ENCODE measurements around the gene UBE2G1.

Gene UBE2G1

DNA sequence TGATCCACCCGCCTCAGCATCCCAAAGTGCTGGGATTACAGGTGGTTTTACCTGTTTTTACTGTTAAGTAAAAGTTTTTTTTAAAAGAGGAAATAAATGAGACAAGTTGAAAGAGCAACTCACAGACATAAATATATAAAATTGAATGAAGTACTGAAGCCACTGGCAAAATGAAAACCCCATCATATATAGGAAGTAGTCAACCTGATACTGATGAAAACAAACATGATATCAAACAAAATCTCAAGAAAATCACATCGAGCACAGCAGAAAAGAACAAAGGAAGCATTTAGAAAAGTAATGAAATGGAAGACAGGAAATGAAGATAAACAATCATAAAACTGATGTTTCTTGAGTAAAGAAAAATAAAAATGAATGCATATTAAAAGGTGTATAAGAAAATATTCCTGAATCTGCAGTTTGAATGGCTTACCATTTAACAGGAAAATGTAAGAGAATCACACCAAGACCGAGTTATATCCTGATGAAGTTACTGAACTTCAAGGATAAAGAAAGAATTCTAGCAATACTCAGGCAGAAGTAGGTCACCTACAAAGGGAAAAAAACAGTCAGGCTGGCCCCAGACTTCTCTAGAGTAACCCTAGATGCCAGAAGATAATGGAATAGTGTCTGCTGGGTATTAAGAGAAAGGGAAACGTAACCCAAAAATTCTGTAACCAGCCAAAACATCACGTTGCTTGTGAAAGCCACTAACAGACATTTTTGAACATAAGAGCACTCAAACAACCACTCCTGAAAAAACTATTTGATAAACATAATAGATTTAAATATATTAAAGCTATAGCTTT is 31.5 kb downstream of the UBE2G1 start:
- DNase-seq (ENCODE audit: low read depth in 3 of 3): no peak

- DNase-seq (ENCODE audit: low read depth in 3 of 3): no peak
These were observed 32.1 kb downstream of the UBE2G1 start for GRCh38 chr17:4334332-4334731.

DNA sequence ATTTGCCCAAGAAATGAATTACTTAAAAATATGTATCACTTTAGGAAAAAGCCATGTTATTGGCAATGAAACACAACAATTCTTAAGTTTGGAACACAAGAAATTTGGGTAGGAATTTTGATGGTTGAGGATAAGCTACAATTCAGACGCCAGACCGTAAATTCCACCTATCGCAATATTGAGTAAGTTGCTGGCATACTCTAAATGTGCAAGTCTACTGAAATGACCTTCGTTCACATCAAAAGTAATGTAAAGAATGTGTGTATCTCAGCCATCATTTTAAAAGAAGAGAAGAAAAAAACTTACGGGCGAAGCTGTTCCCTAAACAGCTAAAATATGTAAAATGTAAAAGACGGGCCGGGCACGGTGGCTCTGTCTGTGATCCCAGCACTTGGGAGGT is 33.4 kb downstream of the UBE2G1 start:
- DNase-seq (ENCODE audit: low read depth in 3 of 3): no peak

GRCh38 chr17:4332296-4332970 is 34.0 kb downstream of the UBE2G1 start:
- DNase-seq (ENCODE audit: low read depth in 3 of 3): no peak

DNA sequence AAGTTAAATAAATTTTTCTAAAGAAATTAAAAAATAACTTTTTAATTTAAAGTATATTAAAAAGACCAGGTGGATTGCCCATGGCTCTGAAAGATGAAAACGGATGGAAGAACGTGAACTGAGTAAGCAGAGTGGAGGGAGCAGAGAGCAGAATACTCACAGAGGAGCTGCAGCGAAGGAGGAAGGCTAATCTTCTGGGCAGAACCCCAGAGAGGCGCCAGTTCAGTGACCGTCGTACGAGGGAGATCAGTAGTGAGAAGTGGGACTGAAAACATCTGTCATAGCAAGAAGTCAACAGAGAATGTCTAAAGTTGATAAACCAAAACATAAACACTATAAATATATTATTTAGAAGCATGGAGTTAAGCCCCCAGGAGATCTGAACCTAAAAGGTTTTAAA is 34.9 kb downstream of the UBE2G1 start:
- DNase-seq (ENCODE audit: low read depth in 3 of 3): no peak

DNA sequence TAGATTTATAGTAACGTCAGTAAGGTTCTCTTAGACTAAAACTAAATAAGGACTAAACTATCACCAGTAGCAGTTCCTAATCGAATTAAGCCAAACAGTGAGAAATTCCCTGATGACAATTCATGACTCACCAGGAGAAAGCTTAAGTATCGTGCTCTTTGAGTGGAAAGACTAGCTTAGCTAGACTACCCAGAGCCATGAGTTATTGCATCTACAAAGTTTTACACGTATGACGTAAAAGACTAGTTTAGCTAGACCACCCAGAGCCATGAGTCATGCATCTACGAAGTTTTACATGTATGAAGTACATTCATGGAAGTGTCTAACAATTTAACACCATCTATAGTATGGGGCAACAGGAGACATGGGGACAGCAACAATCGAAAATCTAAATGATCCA is 36.6 kb downstream of the UBE2G1 start:
- no peak for DNase-seq (ENCODE audit: low read depth in 3 of 3)

- DNase-seq (ENCODE audit: low read depth in 3 of 3): no peak
These were observed 38.9 kb downstream of the UBE2G1 start for GRCh38 chr17:4327606-4328005.

GRCh38 chr17:4326608-4327007 is 39.9 kb downstream of the UBE2G1 start:
- DNase-seq (ENCODE audit: low read depth in 3 of 3): no peak

- DNase-seq (ENCODE audit: low read depth in 3 of 3): no peak
These were observed 40.4 kb downstream of the UBE2G1 start for GRCh38 chr17:4326112-4326511.

DNA sequence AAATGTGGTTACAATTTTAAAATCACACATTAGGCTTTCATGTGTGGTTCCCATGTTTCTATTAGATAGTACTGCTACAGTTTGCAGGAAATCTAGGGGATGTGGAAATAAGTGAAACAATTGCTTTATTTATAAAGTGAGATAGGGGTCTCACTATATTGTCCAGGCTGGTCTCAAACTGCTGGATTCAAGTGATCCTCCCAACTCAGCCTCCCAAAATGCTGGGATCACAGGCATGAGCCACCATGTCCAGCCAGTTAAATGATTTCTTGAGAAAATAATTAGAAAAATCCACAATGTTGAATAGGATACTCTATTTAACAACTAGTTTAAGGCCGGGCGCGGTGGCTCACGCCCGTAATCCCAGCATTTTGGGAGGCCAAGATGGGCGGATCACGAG is 42.0 kb downstream of the UBE2G1 start:
- no peak for DNase-seq (ENCODE audit: low read depth in 3 of 3)

GRCh38 chr17:4319221-4319620 is 47.3 kb downstream of the UBE2G1 start:
- no peak for DNase-seq (ENCODE audit: low read depth in 3 of 3)

DNA sequence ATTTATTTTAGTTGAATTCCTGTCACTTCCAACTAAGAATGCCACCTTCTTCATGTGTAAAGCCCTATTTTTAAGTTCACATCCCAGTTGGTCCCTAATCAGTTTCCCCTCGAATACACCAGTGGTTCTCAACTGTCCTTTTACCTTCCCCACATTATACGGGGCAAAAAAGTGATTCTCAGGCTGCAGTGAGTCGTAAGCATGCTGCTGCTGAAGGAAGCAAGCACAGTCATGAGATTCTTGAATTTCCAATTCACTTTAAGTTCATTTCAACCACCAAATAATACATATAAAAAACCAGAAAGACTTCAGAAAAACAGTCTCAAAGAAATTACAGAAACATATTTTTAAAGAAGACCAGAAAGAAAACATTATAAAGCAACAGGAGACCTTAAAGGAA is 47.9 kb downstream of the UBE2G1 start:
- DNase-seq (ENCODE audit: low read depth in 3 of 3): no peak

DNA sequence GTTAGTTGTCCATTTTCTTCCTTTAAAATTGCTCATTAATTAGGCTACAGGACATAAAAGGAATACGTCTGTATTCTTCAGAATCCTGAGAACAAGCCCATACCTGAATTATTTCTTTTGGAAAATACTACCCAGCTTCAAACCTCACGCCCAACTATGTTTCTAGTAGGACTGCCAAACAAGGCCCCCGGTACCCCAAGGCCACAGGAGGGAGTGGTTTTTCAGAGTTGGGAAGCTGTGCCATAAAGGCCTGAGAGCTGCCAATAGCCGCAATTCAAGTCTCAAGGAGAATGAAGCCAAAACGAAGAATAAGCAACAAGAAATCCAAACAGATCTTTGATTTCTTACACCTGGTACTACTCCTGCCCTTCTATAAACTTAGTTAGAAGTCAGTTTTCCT is 48.3 kb downstream of the UBE2G1 start:
- no peak for DNase-seq (ENCODE audit: low read depth in 3 of 3)

DNA sequence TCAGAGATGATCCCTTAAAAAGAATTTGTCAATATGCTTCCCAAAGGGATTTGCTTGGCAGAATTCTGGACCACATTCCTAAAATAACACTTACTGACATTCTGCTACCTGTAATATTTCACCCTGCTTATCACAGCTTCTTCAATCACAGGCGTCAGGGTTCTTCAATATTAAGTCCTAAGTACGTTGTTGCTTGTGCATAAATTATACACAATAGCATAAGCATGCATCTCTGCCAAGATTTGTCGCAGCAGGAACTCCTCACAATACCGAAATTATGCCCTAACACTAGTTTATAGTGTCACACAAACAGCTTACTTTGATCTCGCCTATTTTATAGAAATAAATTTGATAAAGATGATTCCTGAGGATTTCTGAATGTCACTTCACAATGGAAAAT is 48.9 kb downstream of the UBE2G1 start:
- no peak for DNase-seq (ENCODE audit: low read depth in 3 of 3)

GRCh38 chr17:4316648-4317047 is 49.8 kb downstream of the UBE2G1 start:
- no peak for DNase-seq (ENCODE audit: low read depth in 3 of 3)

- no peak for DNase-seq (ENCODE audit: low read depth in 3 of 3)
These were observed 51.9 kb downstream of the UBE2G1 start for GRCh38 chr17:4314618-4315017.

- DNase-seq (ENCODE audit: low read depth in 3 of 3): no peak
These were observed 52.3 kb downstream of the UBE2G1 start for GRCh38 chr17:4314179-4314578.

DNA sequence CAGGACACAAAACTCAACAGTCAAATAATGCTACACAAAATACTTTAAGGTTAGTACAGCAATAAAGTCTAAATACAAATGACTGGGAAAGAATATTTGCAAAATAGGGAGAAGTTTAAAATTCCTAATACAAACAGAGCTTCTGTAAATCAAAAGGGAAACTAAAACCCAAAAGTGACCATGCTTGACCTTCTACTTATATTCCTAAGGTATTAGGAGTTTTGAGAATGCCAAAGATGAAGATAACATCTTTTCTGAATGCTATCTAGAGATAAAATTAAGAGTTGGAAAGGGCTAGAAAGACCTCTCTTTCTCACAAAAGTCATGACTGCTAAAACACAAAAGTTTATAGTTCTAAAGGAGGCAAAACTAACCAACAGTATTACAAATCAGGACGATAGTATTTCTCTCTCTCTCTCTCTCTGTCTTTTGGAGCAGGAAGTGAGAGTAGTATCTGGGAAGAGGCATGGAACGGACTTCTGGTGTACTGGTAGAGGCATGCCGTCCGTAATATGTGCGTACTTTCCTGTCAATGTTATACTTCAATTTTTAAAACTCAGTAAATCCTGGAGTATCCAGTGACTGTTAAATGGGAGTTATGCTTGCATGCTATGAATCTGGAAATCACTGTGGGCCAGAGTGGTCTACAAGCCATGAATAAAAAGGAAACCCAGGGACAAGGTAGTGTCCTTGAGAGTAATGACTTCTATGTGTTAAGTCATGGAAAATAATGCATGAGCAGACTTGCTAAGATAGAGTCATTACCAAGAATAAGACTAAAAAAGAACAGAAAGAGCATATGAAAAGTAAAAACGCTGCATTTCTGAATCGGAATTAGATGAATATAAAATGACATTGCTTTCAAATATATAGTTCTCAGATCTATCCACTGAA is 53.0 kb downstream of the UBE2G1 start:
- no peak for DNase-seq (ENCODE audit: low read depth in 3 of 3)

DNA sequence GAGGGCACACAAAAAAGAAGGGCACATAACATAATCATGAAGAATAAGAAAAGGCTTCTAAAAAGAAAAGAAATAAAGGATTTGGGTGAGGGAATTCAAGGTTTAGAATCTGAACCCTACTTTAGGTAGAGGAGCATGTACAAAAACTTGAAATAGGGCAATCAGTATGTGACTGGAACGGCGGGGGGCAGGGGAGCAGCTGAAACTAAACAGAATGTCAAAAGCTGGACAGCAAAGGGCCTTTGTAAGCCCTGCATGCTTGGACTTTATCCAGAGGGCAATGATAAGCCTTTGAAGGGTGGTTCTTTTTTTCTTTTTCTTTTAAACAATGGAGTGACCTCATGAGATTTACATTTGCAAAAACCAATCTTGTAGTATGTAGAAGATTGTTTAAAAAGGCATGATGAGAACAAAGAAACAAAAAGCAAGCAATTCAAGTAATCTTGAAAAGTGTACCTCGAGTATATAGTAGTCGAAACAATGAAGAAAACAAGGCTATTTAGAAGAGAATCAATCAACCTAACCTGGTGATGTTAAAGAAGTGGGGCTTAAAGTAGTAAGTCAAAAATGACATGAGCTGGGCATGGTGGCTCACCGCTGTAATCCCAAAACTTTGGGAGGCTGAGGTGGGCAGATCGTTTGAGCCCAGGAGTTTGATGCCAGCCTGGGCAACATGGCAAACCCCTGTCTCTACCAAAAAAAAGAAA is 56.0 kb downstream of the UBE2G1 start:
- no peak for DNase-seq (ENCODE audit: low read depth in 3 of 3)

DNA sequence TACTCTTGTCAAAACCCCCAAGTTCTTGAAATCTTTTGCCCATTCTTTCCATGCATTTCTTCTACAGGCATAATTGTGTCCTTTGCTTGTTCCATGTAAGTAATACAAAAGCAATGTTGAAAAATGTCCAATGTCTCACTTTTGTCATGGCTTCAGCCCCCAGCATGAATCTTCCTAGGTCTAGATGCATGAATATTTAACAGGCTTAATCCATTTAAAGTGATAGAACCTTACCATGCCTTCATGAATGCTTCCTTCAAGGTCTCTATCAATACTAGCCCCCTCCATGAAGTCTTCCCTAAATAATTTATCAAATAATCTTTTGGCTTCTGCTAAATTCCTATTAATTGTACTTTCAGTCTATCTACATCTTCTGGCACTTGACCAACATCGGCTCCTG is 56.6 kb downstream of the UBE2G1 start:
- no peak for DNase-seq (ENCODE audit: low read depth in 3 of 3)

DNA sequence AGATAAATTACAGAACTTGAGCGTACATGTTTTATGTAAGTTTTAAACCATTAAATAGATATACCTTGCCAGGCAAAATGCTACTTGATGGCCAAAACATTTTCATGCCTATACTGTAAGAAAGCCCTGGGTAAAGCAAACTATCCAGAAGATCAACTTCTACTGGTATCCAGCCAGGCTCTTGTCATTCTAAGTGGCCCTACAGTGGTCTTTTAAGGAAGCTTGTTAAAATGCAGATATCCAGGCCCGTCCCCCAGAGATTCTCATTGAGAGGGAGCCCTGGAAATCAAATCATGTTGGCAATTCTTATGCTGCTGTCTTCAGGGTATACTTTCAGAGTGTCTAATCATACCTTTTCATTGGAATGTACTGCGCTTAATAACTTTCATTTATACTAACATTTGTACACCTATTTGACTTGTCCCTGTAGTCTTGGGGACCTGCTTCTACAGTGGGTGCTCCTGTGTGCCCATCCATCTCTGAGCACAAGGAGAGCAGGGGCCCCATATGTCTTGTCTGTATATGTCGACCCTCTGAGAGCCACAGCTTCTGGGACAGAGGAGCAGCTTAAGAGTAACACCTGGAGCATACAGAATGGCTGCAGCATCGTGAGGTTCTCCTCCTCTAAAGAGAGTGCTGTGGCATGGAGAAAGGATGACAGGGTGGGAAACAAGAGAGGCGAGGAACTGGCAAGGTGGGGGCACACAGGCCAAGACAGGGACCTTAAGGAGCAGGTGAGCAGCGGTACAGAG is 59.1 kb downstream of the UBE2G1 start:
- no peak for DNase-seq (ENCODE audit: low read depth in 3 of 3)

Data from stimulated activated CD4-positive, alpha-beta T cell treated with anti-CD3 and anti-CD28 coated beads, TNF-alpha, amount 100 ng/mL, for 48 hours (primary cell).